ENCODE results near the gene SRPX.

Gene SRPX

DNA sequence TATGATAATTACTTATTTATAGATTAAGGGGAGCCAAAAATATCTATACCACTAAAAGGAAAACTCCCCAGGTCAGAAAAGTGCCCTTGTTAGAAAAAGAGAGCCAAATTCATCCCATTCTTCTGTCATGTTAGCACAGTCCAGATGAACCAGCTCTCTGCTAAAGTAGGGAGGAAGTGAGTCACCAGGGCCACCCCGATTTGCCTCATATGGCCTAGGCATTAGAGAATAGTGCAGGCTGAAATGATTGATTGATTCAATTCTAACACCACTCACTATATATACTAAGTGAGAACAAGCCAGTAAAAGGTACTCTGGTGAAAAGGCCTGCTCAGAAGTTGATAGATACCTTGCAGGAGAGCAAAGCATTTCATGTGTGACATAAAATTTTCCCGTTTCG is 94.5 kb downstream of the SRPX start:
- DNase-seq, result no peak

DNA sequence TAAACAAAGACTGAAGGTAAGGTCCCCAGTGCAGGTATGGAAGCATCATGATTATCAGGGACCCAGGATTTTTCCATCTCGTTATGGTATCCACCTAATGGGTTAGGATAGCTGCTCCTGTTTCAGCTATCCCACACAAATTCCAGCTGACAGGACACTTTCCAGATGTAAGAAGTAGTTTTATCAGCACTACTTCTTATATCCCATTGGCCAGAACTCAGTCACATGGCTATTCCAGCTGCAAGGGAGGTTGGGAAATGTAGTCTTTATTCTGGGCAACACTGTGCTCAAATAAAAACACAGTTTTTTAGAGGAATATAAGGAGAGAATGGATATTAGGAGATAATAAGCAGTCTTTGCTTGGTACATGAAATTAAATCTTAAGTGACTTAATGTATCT is 96.7 kb downstream of the SRPX start:
- DNase-seq, result no peak

DNA sequence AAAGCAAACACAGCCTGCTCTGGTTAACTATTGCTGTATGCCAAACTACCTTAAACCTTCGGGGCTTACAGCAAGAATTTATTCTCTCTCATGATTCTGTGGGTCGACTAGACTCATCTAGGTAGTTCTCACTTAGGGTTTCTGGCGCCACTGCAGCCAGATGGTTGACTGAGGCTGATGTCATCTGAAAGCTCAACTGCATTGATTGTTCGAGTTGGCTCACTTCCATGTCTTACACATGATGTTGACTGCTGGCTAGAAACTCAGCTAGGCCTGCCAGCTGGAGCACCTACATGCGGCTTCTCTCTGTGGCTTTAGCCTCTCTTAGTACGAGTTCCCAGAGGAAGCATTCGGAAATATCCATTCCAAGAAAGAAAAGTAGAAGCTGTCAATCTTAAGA is 103.2 kb downstream of the SRPX start:
- no peak for DNase-seq

DNA sequence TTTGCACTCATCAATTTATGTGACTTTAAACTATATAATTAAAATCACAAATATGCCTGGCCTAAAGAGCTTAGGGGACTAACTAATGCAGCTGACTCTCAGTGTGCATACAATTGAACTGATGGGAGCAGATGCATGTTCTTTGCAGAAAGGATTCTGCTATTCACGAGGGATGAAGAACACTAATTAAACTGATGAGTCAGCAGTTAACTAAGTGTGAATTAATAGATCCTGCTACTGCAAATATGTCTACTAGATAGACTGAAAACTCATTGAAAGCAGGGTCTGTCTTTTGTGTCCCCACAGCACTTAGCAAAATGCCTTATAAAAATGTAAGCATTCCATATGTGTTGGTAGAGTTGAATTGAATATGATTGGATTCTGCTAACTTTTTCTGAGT is 104.0 kb downstream of the SRPX start:
- DNase-seq, result no peak

DNA sequence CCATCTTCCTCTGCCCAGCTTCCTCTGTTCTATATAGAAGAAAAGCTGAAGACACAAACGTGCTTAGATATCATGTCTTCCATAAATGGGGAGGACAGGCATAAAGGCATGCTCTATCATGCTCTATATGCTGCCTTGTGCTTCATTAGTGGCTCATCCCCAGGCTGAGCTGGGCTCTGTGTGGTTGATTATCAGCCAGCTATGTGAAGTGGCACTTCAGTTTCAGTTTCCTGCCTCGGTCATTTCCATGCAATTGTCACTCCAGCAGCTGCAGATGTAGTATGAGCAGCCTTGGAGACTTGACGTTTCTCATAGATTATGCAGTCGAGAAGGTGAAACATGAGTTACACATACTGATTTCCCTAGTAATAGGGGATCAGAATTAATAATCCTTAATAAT is 108.1 kb downstream of the SRPX start:
- DNase-seq, result no peak

DNA sequence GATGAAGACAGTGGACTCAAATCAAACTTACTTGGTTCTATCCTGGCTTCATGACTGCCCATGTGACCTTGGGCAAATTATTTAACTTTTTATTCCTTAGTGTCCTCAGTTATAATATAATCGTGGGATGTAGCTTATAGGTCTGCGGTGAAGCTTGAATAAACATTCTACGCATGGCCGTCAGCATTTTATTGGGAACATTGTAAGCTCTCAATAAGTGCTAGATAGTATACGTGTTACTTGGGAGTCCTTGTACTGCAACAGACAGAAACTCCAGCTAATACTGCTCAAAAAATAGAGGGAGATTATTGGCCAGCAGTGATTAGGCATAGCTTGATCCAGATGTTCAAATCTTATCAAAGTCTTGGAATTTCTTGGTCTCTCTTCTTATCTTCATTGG is 109.5 kb downstream of the SRPX start:
- DNase-seq, result no peak

DNA sequence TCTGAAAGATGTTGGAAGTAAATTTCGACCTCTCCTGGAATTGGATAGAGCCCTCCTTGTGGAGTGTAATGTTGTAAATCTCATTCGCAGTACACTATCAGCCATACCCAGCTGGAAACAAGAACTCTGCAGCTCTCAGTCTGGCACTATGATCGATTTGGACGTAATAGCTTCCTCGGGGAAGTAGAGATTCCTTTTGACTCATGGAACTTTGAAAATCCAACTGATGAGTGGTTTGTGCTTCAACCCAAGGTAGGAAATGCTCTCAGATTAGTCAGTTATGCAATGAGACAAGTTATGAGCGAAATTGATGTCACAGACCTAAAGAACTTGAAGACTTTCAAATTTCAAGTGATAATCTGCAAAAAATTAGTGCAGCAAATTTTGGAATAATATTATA is 110.4 kb downstream of the SRPX start:
- no peak for DNase-seq

DNA sequence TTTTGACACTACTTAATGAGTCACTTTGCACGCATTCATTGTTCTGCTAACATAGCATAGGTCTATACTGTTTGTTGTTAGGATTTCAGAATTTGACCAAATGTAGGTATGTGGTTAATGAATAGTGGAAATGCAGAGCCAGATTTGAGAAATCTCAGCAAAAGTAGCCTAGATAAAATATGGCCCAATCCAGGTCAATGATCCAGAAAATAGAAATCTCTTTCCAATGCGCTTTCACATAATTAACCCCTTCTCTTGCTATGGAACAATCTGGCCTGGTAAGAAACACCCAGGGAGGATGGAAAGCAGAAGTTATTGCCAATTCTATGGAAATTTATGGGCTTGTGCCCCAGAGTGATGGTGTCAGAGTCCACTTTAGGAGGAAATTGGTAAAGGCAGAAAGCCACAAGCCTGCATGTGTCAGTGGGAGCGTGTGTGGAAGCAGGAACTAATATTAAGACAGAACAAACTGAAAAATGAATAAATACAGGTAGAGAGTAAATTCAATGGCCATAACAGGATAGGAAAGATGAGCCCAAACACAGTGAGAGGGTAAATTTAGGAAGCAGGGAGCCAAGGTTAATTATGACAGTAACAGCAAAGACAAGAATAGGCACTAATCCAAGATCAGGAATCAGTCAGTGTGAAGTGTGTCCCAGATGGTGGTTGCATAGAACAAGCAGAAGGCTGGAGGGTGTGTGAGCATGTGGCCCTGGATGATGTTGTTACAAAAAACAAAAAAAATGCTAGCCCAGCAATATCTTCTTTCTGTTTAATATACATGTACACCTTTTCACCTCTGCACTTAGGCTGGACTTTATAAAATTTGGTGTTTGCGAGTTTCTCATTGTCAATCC is 111.4 kb downstream of the SRPX start:
- DNase-seq, result no peak

DNA sequence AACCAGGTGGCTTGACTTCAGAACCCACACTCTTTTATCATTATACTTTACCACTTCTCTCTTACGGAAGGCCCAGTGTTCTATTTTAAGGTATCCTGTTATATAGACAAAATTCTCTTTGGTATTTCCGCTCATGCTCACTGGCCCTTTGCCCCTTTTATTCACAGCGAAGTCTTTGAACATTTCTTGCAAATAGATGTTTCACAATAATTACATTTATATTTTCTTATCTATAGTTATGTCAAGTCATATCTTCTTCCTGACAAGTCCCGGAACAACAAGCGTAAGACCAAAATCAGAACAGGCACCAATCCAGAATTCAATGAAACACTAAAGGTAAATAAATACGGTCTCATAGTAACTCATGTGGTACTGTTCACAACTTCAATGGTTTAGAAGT is 112.3 kb downstream of the SRPX start:
- no peak for DNase-seq

DNA sequence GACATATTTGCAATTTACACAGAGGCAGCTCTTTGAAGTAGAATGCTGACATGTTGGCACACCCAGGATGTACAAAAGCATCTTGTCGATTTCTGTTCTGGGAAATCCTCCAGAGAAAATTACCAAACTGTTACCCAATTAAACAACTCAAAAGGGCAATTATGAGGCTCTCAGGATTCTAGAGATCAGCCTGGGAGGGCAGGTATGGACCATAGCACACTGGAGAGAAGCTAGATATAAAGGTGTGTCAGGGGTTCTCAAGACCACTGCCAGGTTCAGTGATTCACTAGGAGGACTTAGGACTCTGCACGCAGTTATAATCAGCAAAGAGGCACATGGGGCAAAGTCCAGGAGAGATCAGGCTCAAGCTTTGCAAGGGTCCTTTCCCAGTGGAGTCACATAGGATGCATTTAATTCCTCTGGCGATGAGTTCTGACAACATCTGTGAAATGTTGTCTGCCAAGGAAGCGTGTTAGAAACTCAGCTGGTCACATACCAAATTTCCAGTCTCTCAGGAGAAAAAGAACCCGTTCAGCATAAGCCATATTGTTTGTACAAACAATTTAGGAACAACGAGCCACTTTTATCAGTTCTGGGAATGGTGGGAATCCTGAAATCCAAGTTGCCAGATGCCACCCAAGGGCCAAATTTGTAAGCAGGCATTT is 113.5 kb downstream of the SRPX start:
- DNase-seq, result no peak

DNA sequence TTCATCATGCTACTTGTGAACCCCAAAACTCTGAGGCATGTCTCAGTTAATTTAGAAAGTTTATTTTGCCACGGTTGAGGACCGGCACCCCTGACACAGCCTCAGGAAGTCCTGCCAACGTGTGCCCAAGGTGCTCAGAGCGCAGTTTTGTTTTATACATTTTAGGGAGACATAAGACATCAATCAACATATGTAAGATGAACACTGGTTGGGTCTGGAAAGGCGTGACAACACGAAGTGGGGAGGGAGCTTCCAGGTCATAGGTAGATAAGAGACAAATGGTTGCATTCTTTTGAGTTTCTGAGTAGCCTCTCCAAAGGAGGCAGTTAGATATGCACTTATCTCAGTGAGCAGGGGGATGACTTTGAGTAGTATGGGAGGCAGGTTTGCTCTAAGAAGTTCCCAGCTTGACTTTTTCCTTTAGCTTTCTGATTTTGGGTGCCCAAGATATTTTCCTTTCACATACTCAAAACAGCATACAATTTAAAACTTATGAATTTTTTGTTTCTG is 115.4 kb downstream of the SRPX start:
- no peak for DNase-seq

DNA sequence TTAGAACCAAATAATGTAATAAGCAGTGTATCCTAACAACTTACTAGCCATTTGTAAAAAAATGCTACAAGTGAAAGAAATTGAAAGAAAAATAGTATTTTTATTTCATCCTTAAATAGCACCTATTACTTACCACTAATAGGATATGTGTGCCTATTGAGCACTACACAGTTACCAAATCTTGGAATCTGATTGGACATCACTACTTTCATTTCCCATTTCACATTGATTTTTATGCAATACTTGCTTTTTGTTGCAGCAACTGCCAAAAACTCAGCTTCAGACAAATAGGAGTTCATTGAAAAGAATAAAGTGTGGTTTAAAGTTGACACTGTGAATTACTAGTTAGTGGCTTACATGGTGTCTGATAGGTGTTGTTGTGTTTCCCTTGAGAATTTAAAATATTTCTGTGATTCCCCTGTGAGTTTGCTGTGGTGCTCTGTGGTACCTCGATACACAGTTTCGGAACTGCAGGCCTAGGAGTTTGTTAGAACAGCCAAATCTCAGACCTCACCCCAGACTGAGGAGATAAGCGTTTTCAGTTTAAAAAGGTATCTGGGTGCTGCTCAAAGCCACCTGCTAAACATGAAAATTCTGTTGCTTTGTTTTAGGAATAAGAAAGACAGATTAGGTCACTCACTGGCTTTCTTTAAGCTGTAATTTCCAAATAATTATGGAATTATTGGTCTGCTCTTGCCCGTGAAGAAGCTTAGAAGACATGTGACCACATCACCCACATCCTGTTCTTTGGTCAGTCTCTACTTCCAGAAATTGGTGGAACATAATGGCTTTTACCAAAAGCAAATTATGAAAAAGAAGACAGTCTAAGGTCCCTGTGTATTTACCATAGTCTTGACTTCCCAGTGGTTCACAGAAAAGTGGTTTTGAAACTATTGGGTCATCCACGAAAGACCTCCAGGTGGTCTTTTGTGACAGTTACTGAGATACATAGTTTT is 116.5 kb downstream of the SRPX start:
- DNase-seq, result no peak

DNA sequence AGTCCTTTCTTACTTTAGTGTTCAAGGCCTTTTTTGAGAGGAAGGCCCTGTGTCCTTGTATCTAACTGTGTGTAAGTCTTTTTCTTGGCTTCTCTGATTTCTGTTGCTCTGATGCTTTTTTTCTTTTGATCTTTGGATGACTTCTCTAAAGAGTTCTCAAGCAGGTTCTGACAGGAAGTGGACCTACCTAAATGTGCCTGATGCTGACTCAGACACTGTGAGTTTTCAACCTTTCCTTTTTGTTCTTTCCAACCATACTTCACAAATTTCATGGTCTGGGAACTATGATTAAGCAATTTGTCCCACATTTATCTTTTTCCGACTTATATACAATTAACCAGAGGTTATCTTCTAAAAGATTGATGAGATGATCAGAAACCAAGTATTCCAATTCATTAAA is 117.8 kb downstream of the SRPX start:
- DNase-seq, result no peak

DNA sequence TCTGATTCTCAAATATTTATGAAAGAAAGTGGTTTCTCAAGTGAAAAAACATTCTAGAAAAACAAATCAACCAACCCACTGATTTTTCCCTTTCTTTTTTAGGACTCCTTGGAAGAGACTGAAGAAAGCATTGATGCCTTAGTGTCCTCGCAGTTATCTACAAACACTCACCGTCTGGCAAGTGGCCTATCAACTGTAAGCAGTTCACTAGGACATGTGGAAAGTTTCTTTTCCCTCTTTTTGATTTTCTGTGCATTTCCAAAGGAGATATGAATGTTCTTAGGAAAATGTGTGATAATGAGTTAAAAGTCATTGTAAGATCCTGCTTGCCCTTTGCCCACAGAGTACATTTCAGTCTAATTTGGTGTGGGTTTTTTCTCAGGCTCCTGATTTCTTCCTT is 118.4 kb downstream of the SRPX start:
- DNase-seq, result no peak

DNA sequence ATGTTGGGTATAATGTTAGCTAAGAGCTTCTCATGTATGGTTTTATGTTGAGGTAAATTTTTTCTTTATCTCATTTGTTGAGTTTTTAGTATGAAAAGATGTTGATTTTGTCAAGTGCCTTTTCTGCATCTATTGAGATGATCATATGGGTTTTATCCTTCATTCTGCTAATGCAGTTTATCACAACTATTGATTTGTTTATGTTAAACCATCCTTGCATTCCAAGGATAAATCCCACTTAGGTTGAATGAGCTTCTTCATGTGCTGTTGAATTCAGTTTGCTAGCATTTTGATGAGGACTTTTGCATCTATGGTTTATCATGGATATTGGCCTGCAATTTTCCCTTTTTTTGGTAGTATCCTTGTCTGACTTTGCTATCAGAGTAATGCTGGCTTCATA is 121.0 kb downstream of the SRPX start:
- no peak for DNase-seq

Measured in activated CD4-positive, alpha-beta T cell treated with anti-CD3 and anti-CD28 coated beads, Interleukin-2, amount 50 U/mL, for 1 hour (primary cell).